ENCODE data around the gene PKD1. TPM values are rescaled to one million over a fixed set of nuclear protein-coding genes. Genes with fewer than 3 reads are reported as not detected.
A peak's percentile ranks its signal among the peaks of the same experiment; 100 is the strongest.

The PKD1 gene
- total RNA-seq, 1 experiment from 2014 or later = 91.5 TPM

DNA sequence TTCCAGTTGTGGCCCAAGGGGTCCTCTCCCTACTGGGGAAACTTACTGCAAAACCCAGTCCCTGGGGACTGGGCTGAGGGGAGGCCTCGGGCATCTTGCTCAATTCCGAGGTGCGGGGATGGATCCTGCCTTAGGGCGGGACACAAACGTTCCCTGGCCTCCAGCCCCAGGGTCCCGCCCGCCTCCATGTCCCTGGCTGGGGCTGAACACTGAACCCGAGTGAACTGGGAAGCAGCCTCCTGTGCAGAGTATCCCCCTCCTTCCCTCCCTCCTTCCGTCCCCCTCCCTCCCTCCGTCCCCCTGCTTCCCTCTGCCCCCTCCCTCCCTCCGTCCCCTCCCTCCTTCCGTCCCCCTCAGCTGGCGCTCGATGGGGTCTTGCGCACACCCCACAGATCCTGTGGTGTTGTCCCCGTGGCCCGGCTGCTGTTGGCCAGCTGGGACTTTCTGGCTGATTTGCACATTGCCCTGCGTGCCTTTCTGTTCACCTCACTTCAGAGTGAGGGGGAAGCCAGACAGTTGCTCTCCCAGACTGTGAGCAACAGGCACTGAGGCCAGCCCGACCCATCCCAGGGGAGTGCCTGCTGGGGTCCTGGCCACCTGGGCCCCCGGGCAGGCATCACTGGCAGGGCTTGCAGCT is 25.3 kb upstream of the PKD1 start:
- CTCF ChIA-PET = no interaction called here
- Histone ChIP-seq H4K20me1 (ENCODE audit: insufficient read depth) (peaks cover 75% of the 10 kb centered on the region), H3K9me2 (ENCODE audit: insufficient read depth) (no peaks in the 10 kb centered on the region), H3K4me3 (no peak overlapping the region), H2AFZ (no peak overlapping the region), H3K4me2 (no peak overlapping the region), H3K9me3 (ENCODE audit: insufficient read depth, low read depth) (no peaks in the 10 kb centered on the region), H3K36me3 (ENCODE audit: low read depth) (no peaks in the 10 kb centered on the region), H3K79me2 (ENCODE audit: low read depth) (peaks cover 81% of the 10 kb centered on the region), H3K27me3 (ENCODE audit: insufficient read depth, low read depth) (no peaks in the 10 kb centered on the region), H3K27ac (no peak overlapping the region), H3K4me1 (replicated peaks; ENCODE audit: insufficient read depth) (peaks cover 49% of the 10 kb centered on the region), H3F3A (ENCODE audit: insufficient read depth, low read depth) (peaks cover 31% of the 10 kb centered on the region)
- BruUV-seq (replicated peaks) = no TSS peak
- intact Hi-C loops (cut with micrococcal nuclease; ENCODE audit: unreplicated experiment) = no loop called here
- POLR2A ChIA-PET (ENCODE audit: unreplicated experiment) = no interaction called here
- no peak for DNase-seq
- TF ChIP-seq, protein P1, sequence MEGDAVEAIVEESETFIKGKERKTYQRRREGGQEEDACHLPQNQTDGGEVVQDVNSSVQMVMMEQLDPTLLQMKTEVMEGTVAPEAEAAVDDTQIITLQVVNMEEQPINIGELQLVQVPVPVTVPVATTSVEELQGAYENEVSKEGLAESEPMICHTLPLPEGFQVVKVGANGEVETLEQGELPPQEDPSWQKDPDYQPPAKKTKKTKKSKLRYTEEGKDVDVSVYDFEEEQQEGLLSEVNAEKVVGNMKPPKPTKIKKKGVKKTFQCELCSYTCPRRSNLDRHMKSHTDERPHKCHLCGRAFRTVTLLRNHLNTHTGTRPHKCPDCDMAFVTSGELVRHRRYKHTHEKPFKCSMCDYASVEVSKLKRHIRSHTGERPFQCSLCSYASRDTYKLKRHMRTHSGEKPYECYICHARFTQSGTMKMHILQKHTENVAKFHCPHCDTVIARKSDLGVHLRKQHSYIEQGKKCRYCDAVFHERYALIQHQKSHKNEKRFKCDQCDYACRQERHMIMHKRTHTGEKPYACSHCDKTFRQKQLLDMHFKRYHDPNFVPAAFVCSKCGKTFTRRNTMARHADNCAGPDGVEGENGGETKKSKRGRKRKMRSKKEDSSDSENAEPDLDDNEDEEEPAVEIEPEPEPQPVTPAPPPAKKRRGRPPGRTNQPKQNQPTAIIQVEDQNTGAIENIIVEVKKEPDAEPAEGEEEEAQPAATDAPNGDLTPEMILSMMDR (conservative IDR thresholded peaks at IDR 0.05) = no peak
- TF ChIP-seq EZH2 (IDR thresholded peaks at IDR 0.05; ENCODE audit: low read depth) = no peak

DNA sequence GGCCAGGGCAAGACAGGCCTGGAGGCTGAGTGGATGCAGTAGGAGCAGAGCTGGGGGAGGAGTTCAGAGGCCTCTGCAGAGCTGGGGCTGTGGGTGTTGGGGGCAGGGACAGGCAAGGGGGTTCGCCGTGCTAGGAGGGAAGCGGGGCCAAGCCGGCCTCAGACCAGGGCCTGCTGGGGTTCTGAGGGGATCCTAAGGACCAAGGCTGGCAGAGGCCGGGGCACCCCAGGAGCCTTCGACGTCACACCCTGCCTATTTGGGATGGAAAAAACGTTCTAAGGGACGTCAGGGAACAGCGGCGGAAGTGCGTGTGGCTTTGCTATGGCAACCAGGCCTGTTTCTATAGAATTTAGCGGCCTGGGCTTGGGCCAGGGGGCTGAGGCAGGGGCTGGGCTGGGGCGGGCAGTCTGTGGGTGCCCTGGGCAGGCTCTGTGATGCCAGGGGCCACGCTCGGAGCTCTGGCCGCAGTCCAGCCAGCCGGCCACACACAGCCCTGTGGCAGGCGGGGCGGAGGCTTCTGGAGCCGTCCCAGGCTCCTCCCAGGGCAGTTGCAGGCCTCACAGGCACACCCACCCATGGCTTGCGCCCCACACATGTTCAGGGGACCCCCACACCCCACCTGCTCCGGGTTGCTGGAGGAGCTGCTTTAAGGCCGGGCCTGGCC is 23.6 kb upstream of the PKD1 start:
- DNase-seq = peak in 1 of 2 experiments; percentile 72
- ChIA-PET POLR2A (ENCODE audit: unreplicated experiment) (no interaction called here), CTCF (interaction anchor here (0.6 kb wide), 4 partner anchors 92 to 177 kb away, joined by 3 to 13 read pairs (median 6); partner anchors contain the start of gene ECI1)
- Histone ChIP-seq H3K27ac (no peak overlapping the region), H4K20me1 (ENCODE audit: insufficient read depth) (peaks cover 71% of the 10 kb centered on the region), H3K4me1 (replicated peaks; ENCODE audit: insufficient read depth) (peaks cover 45% of the 10 kb centered on the region), H3K27me3 (ENCODE audit: insufficient read depth, low read depth) (no peaks in the 10 kb centered on the region), H2AFZ (no peak overlapping the region), H3F3A (ENCODE audit: insufficient read depth, low read depth) (peaks cover 34% of the 10 kb centered on the region), H3K4me3 (no peak overlapping the region), H3K36me3 (ENCODE audit: low read depth) (peaks cover 7% of the 10 kb centered on the region), H3K9me2 (ENCODE audit: insufficient read depth) (no peaks in the 10 kb centered on the region), H3K9me3 (ENCODE audit: insufficient read depth, low read depth) (no peaks in the 10 kb centered on the region), H3K4me2 (no peak overlapping the region), H3K79me2 (ENCODE audit: low read depth) (peaks cover 80% of the 10 kb centered on the region)
- intact Hi-C loops (cut with micrococcal nuclease; ENCODE audit: unreplicated experiment) = no loop called here
- TF ChIP-seq, protein P1 (conservative IDR thresholded peaks at IDR 0.05) = no peak
- TF ChIP-seq EZH2 (IDR thresholded peaks at IDR 0.05; ENCODE audit: low read depth) = no peak
- BruUV-seq (replicated peaks) = no TSS peak

DNA sequence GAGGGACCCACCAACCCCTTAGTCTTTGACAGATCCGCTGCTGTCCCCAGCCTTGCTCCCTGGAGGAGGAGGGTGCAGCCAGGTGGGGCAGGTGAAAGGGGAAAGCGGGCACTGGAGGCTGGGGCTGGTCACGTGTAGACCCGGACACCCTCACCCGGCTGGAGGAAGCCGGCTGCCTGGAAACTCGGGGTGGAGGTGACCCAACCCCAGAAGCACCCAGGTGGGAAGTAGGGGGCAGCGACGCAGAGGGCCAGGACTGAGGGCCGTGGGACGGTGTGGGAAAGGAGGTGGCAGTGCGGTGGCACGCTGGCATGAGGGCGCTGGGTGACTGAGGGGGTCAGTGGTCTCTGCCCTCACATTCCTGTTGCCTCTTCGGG is 22.6 kb upstream of the PKD1 start:
- POLR2A ChIA-PET (ENCODE audit: unreplicated experiment) = no interaction called here
- DNase-seq = no peak
- intact Hi-C loops (cut with micrococcal nuclease; ENCODE audit: unreplicated experiment) = no loop called here
- Histone ChIP-seq H2AFZ (no peak overlapping the region), H3K79me2 (ENCODE audit: low read depth) (peaks cover 83% of the 10 kb centered on the region), H3K4me3 (no peak overlapping the region), H3F3A (ENCODE audit: insufficient read depth, low read depth) (peaks cover 37% of the 10 kb centered on the region), H4K20me1 (ENCODE audit: insufficient read depth) (peaks cover 73% of the 10 kb centered on the region), H3K4me2 (no peak overlapping the region), H3K9me2 (ENCODE audit: insufficient read depth) (no peaks in the 10 kb centered on the region), H3K9me3 (ENCODE audit: insufficient read depth, low read depth) (no peaks in the 10 kb centered on the region), H3K27ac (no peak overlapping the region), H3K36me3 (ENCODE audit: low read depth) (peaks cover 17% of the 10 kb centered on the region), H3K27me3 (ENCODE audit: insufficient read depth, low read depth) (no peaks in the 10 kb centered on the region), H3K4me1 (replicated peaks; ENCODE audit: insufficient read depth) (peaks cover 35% of the 10 kb centered on the region)
- CTCF ChIA-PET = no interaction called here
- BruUV-seq (replicated peaks) = no TSS peak
- TF ChIP-seq EZH2 (IDR thresholded peaks at IDR 0.05; ENCODE audit: low read depth) = no peak
- TF ChIP-seq, protein P1 (conservative IDR thresholded peaks at IDR 0.05) = no peak
